WI38 (cell line): ENCODE results near the gene KCND3.

Experiments
- H3K4me3 ChIP-seq: 2 replicates; pipeline ENCODE4 v1.5.1; 2011; ENCODE audit warnings: low read depth, mild to moderate bottlenecking, control low read depth, low read length
- TF ChIP-seq, protein P1 (sequence below): IDR thresholded peaks from 2 replicates; pipeline ENCODE4 v1.5.1; 2012; ENCODE audit warnings: low read depth, mild to moderate bottlenecking, control low read depth, low read length

KCND3 gene

DNA sequence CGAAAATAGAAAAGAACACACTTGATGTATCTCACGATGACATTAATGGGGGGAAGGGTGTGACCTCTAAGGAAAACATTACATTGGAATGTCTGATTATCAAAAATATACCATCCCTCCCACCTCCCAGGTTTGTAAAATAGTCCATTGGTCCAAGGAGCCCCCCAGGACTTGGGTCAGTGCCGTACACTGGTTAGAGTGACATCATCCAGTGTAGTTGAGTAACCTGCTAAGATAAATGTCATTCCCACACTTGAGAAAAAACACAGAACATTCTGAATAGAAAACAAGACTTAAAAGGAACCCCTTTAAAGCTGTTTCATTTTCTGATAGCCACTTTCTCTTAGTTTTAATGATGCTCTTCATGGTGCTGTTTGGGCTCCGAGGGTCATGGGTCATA lies 218.6 kb downstream of the KCND3 start:
- H3K4me3 ChIP-seq: no peak overlapping the region
- TF ChIP-seq, protein P1, sequence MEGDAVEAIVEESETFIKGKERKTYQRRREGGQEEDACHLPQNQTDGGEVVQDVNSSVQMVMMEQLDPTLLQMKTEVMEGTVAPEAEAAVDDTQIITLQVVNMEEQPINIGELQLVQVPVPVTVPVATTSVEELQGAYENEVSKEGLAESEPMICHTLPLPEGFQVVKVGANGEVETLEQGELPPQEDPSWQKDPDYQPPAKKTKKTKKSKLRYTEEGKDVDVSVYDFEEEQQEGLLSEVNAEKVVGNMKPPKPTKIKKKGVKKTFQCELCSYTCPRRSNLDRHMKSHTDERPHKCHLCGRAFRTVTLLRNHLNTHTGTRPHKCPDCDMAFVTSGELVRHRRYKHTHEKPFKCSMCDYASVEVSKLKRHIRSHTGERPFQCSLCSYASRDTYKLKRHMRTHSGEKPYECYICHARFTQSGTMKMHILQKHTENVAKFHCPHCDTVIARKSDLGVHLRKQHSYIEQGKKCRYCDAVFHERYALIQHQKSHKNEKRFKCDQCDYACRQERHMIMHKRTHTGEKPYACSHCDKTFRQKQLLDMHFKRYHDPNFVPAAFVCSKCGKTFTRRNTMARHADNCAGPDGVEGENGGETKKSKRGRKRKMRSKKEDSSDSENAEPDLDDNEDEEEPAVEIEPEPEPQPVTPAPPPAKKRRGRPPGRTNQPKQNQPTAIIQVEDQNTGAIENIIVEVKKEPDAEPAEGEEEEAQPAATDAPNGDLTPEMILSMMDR: no peak

DNA sequence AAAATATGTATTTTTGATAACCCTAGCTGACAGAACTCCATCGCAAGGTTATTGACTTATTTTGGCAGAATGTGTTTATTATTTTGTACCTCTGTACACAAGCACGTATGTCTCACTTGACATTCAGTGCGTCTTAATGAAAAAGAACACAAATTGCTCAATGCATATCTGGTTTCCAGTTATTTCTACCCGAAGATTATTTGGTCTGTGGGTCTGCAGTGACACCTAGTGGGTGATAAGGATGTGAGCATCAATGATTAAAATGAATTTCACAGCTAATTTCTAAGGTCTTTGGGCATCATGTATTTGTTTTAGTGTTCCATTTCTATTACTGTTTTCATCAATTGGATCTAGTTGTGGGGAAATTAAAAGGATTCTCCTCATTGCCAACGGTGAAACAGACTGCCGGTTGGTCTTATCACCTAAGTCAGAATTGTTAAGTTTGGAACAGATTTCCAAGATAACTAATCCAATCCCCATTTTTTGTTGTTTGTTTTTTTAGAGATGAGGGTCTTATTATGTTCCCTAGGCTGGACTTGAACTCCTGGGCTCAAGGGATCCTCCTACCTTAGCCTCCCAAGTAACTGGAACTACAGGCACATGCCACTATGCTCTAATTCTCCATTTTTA lies 219.8 kb downstream of the KCND3 start:
- TF ChIP-seq, protein P1: peak; percentile 61; the same call in 1 of the 2 replicates
- H3K4me3 ChIP-seq: no peak overlapping the region

DNA sequence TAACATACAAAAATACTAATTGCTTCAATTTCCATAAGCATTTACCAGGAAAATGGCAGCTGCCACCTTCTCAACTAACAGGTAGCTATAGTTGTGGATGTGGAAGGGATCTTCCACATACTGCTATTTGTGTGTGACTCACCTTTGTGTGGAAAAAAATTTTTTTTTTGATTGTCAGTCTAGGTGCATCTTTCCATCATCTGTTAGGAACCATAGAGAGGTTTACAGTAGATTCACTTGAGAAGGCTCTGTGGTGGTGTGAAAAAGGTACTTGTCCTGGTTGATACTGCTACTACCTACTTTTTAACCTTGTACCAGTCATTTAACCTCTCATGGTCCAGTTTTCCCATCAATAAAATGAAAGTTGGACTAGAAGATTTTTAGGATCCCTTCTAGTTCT lies 220.8 kb downstream of the KCND3 start:
- TF ChIP-seq, protein P1: no peak
- no peak overlapping the region for H3K4me3 ChIP-seq

DNA sequence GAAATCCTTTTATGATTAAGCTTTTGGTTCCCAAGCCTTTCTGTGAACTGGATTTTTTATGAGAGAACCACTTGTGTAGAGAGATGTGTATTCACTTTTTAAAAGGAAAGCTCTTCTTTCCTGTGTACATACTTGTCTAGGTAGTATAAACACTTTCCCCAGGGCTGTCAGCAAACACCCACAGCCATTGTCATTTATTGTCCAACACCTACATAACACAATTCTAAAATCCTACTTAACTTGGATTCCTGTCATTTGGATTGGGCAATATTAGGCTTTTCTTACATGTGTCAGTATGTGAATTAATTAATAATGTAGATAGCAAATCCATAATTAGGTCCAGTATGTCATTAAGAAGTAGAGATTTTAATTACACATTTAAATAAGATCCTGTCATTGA lies 221.4 kb downstream of the KCND3 start:
- TF ChIP-seq, protein P1: no peak

DNA sequence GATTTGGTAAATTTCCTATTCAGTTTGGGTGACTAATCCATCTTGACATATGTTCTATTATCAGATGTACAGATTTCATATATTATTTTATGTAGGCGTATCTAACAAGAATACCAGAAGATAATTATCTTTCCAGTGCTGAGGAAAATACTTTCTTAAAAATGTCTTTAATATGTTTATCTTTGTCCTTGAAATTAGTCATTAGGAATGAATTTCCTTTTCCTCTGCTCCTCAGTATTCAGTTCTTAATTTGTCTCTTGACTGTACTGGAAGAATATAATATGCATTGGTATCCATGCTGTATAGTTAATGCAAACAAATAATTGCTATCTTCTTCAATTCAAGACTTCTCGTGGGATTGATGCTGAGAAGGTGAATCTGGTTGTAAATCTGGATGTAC lies 227.1 kb downstream of the KCND3 start:
- no peak overlapping the region for H3K4me3 ChIP-seq
- TF ChIP-seq, protein P1: no peak

More for the DNA sequence above, 221.4 kb downstream of the KCND3 start:
- H3K4me3 ChIP-seq: no peak overlapping the region

DNA sequence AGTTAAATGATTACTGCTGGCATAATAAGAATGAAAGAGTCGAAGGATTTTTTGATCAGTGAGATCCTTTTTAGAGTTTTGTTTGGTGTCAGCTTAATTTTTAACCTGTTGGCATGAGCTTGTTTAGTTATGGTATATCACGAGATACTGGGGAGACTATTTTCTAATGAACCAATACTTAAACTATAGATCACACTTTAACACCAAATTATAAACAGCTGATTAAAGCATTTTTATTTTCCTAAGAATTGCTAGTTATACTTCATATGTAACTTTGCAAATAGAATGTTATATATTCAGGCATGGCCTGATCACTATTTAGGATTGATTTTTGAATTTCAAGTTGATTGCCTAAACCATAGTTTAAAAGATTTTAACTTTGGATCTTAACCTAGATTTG lies 227.8 kb downstream of the KCND3 start:
- TF ChIP-seq, protein P1: no peak
- no peak overlapping the region for H3K4me3 ChIP-seq

DNA sequence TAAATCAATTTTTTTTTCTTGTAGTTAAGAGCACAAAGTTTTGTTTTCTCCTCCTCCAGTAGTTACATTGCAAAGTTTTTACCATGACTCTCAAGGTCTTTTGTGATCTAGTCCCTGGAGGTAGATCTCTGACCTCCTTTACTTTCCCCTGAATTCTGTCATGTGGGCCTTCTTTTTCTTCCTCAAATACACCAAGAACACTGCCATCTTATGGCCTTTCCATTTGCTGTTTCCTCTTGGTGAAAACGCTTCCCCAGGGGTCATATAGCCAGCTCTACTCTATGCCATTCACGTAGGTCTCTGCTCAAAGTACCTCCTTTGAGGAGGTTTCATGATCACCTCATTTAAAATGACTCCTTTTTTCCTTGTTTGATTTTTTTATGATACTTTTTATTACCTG lies 231.1 kb downstream of the KCND3 start:
- no peak overlapping the region for H3K4me3 ChIP-seq
- TF ChIP-seq, protein P1: no peak
